A673 (cell line): ENCODE data around the gene ZPR1.

Source experiments
- CTCF ChIP-seq: fragments of 300-800, 200-600 bp; sonication (generic); conservative IDR thresholded peaks from 2 replicates; pipeline ENCODE4 v1.5.1; 2017; ENCODE audit warnings: low read depth, mild to moderate bottlenecking, antibody characterized with exemption, low read length, moderate library complexity, mixed read lengths
- EZH2 ChIP-seq: fragments of 200-600 bp; sonication (generic); IDR thresholded peaks from 2 replicates; pipeline ENCODE4 v1.6.1; 2017; ENCODE audit warnings: borderline replicate concordance, low read depth, mild to moderate bottlenecking, mixed read lengths, antibody characterized with exemption, low read length; ENCODE audit not compliant: poor library complexity, severe bottlenecking

- TF ChIP-seq CTCF (no peak), EZH2 (no peak)
Observed at GRCh38 chr11:116762132-116762531, 25.7 kb downstream of the ZPR1 start.
